ENCODE measurements around the gene IL1R2. TPM values are rescaled to one million over a fixed set of nuclear protein-coding genes. Genes with fewer than 3 reads are reported as not detected.
"Not testable (repeated sequence)": the region's sequence is repeated elsewhere in the genome, so short reads cannot be mapped to it uniquely, and the experiment has no call there.

IL1R2 gene
- polyA plus RNA-seq, 2 donors: 67.2 to 67.4 TPM

- H3K27ac ChIP-seq (ENCODE audit: low read depth in 2 of 2, low read length in 1 of 2); H3K27me3 ChIP-seq (ENCODE audit: control insufficient read depth in 1 of 2, insufficient read depth in 2 of 2, low read length in 2 of 2); H3K4me3 ChIP-seq (ENCODE audit: low read depth in 1 of 2, low read length in 2 of 2); H3K9me3 ChIP-seq (ENCODE audit: control insufficient read depth in 2 of 2, insufficient read depth in 1 of 2, low read depth in 1 of 2, low read length in 1 of 2); H3K36me3 ChIP-seq (ENCODE audit: control insufficient read depth in 2 of 2, insufficient read depth in 2 of 2, low read length in 1 of 2); H3K4me1 ChIP-seq (ENCODE audit: control insufficient read depth in 2 of 2, insufficient read depth in 2 of 2, low read length in 1 of 2): not testable (repeated sequence)
Measured at GRCh38 chr2:102068126-102068525, 76.4 kb downstream of the IL1R2 start.

- 78 to 90% methylated on average over 8 of the region's 8 CpGs for WGBS, 2 donors
- H3K36me3 ChIP-seq (ENCODE audit: control insufficient read depth in 2 of 2, insufficient read depth in 2 of 2, low read length in 1 of 2): no peaks in the 10 kb centered on the region
- no peaks in the 10 kb centered on the region for H3K27me3 ChIP-seq (ENCODE audit: control insufficient read depth in 1 of 2, insufficient read depth in 2 of 2, low read length in 2 of 2)
- peaks cover 0 to 4% of the 10 kb centered on the region in 2 donors for H3K9me3 ChIP-seq (ENCODE audit: control insufficient read depth in 2 of 2, insufficient read depth in 1 of 2, low read depth in 1 of 2, low read length in 1 of 2)
- no peaks in the 10 kb centered on the region for H3K4me1 ChIP-seq (ENCODE audit: control insufficient read depth in 2 of 2, insufficient read depth in 2 of 2, low read length in 1 of 2)
- H3K27ac ChIP-seq (ENCODE audit: low read depth in 2 of 2, low read length in 1 of 2): no peak overlapping the region
- H3K4me3 ChIP-seq (ENCODE audit: low read depth in 1 of 2, low read length in 2 of 2): no peak overlapping the region
Measured at GRCh38 chr2:102069311-102069974, 77.7 kb downstream of the IL1R2 start.

DNA sequence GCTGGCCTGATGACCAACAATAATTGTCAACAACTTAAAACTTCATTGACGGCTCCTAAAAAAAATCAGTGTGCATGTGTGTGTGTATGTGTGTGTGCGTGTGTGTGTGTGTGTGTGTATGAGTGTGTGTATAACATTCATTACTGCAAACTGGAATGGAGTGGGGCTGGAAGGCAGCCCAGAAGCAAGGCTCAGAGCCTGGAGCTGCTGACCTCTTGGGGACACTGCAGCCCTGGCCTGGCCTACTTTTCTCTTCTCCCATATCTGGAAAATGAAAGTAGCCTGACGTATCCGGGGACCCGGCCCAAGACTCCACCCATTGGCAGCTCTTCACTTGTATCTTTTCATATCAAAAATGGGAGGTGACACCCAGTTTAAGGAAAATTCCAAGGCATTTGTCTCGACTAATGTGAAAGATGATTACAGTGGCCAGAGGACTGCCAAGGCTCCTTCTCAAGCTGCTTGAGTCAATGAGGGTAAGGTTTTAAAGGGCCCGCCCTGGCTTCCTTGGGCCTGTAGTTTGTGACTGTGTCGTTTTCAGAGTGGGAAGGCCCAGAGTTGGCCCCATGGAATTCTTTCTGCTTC is 78.4 kb downstream of the IL1R2 start:
- H3K9me3 ChIP-seq (ENCODE audit: control insufficient read depth in 2 of 2, insufficient read depth in 1 of 2, low read depth in 1 of 2, low read length in 1 of 2): peaks cover 0 to 3% of the 10 kb centered on the region in 2 donors
- peak overlapping the region; percentile 25 to 81 for H3K27ac ChIP-seq (ENCODE audit: low read depth in 2 of 2, low read length in 1 of 2)
- no peaks in the 10 kb centered on the region for H3K36me3 ChIP-seq (ENCODE audit: control insufficient read depth in 2 of 2, insufficient read depth in 2 of 2, low read length in 1 of 2)
- no peak overlapping the region for H3K4me3 ChIP-seq (ENCODE audit: low read depth in 1 of 2, low read length in 2 of 2)
- no peaks in the 10 kb centered on the region for H3K27me3 ChIP-seq (ENCODE audit: control insufficient read depth in 1 of 2, insufficient read depth in 2 of 2, low read length in 2 of 2)
- no peaks in the 10 kb centered on the region for H3K4me1 ChIP-seq (ENCODE audit: control insufficient read depth in 2 of 2, insufficient read depth in 2 of 2, low read length in 1 of 2)
- 33% methylated on average over 8 of the region's 8 CpGs for WGBS, 2 donors

DNA sequence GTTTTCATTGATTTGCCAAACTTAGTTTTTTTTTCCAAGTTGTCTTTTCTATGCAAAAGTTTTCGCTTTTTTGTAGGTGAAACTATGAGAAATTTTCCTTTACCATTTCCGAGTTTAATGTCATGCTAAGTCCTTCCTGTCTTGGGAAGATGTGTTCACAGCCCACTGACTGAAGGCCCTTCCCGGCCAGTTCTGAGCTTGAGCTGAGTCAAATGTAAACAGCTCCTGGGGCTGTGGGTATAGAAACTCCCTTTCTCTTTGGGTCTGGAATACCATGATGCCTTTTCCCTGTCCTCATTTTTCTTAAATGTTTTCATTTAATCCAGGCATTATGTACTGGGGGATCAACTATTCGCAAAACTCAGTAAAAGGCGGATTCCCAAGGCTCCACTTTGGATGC is 81.0 kb downstream of the IL1R2 start:
- Histone ChIP-seq H3K9me3 (ENCODE audit: control insufficient read depth in 2 of 2, insufficient read depth in 1 of 2, low read depth in 1 of 2, low read length in 1 of 2) (no peaks in the 10 kb centered on the region), H3K36me3 (ENCODE audit: control insufficient read depth in 2 of 2, insufficient read depth in 2 of 2, low read length in 1 of 2) (no peaks in the 10 kb centered on the region), H3K27me3 (ENCODE audit: control insufficient read depth in 1 of 2, insufficient read depth in 2 of 2, low read length in 2 of 2) (no peaks in the 10 kb centered on the region), H3K4me1 (ENCODE audit: control insufficient read depth in 2 of 2, insufficient read depth in 2 of 2, low read length in 1 of 2) (no peaks in the 10 kb centered on the region), H3K4me3 (ENCODE audit: low read depth in 1 of 2, low read length in 2 of 2) (no peak overlapping the region), H3K27ac (ENCODE audit: low read depth in 2 of 2, low read length in 1 of 2) (no peak overlapping the region)
- WGBS, 2 donors: 86 to 88% methylated on average over 5 of the region's 5 CpGs

DNA sequence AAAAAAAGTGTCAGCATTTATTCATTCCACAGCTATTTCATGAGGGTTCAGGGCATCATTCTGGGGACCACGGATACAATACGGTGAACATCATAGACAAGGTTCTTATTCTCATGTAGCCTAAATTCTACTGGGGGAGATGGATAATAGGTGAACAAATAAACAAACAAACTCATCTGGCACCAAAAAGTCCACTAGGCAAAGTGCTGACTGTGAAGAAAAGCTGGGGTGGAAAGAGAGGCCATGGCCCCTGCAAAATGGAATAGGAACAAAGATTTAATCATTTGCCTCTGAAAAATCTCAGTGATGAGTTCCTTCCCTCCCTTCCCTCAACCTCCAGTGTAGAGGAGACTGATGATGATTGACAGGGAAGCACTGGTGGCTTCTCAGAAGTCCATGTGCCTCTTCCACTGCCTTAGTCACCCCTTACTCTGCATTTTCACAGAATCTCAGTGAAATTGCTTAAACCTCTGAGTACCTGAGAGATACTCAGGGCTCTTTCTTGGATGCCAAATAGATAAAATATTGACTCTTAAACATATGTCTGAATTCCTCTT is 81.5 kb downstream of the IL1R2 start:
- WGBS, 2 donors: 93 to 97% methylated on average over 2 of the region's 2 CpGs
- no peaks in the 10 kb centered on the region for H3K4me1 ChIP-seq (ENCODE audit: control insufficient read depth in 2 of 2, insufficient read depth in 2 of 2, low read length in 1 of 2)
- H3K27me3 ChIP-seq (ENCODE audit: control insufficient read depth in 1 of 2, insufficient read depth in 2 of 2, low read length in 2 of 2): no peaks in the 10 kb centered on the region
- no peak overlapping the region for H3K27ac ChIP-seq (ENCODE audit: low read depth in 2 of 2, low read length in 1 of 2)
- H3K9me3 ChIP-seq (ENCODE audit: control insufficient read depth in 2 of 2, insufficient read depth in 1 of 2, low read depth in 1 of 2, low read length in 1 of 2): no peaks in the 10 kb centered on the region
- no peak overlapping the region for H3K4me3 ChIP-seq (ENCODE audit: low read depth in 1 of 2, low read length in 2 of 2)
- H3K36me3 ChIP-seq (ENCODE audit: control insufficient read depth in 2 of 2, insufficient read depth in 2 of 2, low read length in 1 of 2): no peaks in the 10 kb centered on the region

GRCh38 chr2:102074152-102074783 is 82.5 kb downstream of the IL1R2 start:
- no peak overlapping the region for H3K27ac ChIP-seq (ENCODE audit: low read depth in 2 of 2, low read length in 1 of 2)
- H3K4me1 ChIP-seq (ENCODE audit: control insufficient read depth in 2 of 2, insufficient read depth in 2 of 2, low read length in 1 of 2): no peaks in the 10 kb centered on the region

GRCh38 chr2:102075479-102075878 is 83.7 kb downstream of the IL1R2 start:
- WGBS, 2 donors: 70 to 73% methylated on average over 2 of the region's 2 CpGs
- Histone ChIP-seq H3K27me3 (ENCODE audit: control insufficient read depth in 1 of 2, insufficient read depth in 2 of 2, low read length in 2 of 2) (no peaks in the 10 kb centered on the region), H3K36me3 (ENCODE audit: control insufficient read depth in 2 of 2, insufficient read depth in 2 of 2, low read length in 1 of 2) (no peaks in the 10 kb centered on the region), H3K27ac (ENCODE audit: low read depth in 2 of 2, low read length in 1 of 2) (no peak overlapping the region), H3K4me1 (ENCODE audit: control insufficient read depth in 2 of 2, insufficient read depth in 2 of 2, low read length in 1 of 2) (no peaks in the 10 kb centered on the region), H3K4me3 (ENCODE audit: low read depth in 1 of 2, low read length in 2 of 2) (no peak overlapping the region), H3K9me3 (ENCODE audit: control insufficient read depth in 2 of 2, insufficient read depth in 1 of 2, low read depth in 1 of 2, low read length in 1 of 2) (no peaks in the 10 kb centered on the region)

More at GRCh38 chr2:102074152-102074783, 82.5 kb downstream of the IL1R2 start:
- Histone ChIP-seq H3K4me3 (ENCODE audit: low read depth in 1 of 2, low read length in 2 of 2) (no peak overlapping the region), H3K9me3 (ENCODE audit: control insufficient read depth in 2 of 2, insufficient read depth in 1 of 2, low read depth in 1 of 2, low read length in 1 of 2) (no peaks in the 10 kb centered on the region), H3K27me3 (ENCODE audit: control insufficient read depth in 1 of 2, insufficient read depth in 2 of 2, low read length in 2 of 2) (no peaks in the 10 kb centered on the region), H3K36me3 (ENCODE audit: control insufficient read depth in 2 of 2, insufficient read depth in 2 of 2, low read length in 1 of 2) (no peaks in the 10 kb centered on the region)
- 78 to 81% methylated on average over 6 of the region's 6 CpGs for WGBS, 2 donors

DNA sequence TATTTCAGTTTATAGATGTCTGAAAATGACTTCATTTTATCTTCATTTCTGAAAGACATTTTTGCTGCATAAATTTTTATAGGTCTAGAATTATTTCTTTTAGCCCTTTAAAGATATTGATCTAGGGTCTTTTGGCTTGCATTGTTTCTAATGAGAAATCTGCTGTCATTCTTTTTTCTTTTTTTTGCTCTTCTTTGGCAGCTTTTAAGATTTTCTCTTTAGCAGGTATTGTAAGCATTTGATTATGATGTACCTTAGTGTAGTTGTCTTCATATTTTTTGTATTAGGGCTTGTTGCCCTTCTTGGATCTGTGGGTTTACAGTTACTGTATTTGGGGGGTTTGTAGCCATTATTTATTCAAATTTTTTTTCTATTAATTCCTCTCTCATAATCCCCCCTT is 84.8 kb downstream of the IL1R2 start:
- Histone ChIP-seq H3K36me3 (ENCODE audit: control insufficient read depth in 2 of 2, insufficient read depth in 2 of 2, low read length in 1 of 2) (no peaks in the 10 kb centered on the region), H3K27ac (ENCODE audit: low read depth in 2 of 2, low read length in 1 of 2) (no peak overlapping the region), H3K27me3 (ENCODE audit: control insufficient read depth in 1 of 2, insufficient read depth in 2 of 2, low read length in 2 of 2) (no peaks in the 10 kb centered on the region), H3K9me3 (ENCODE audit: control insufficient read depth in 2 of 2, insufficient read depth in 1 of 2, low read depth in 1 of 2, low read length in 1 of 2) (no peaks in the 10 kb centered on the region), H3K4me3 (ENCODE audit: low read depth in 1 of 2, low read length in 2 of 2) (no peak overlapping the region), H3K4me1 (ENCODE audit: control insufficient read depth in 2 of 2, insufficient read depth in 2 of 2, low read length in 1 of 2) (no peaks in the 10 kb centered on the region)

Measured in esophagus (tissue), 2 donors.